Measurements from ENCODE around the gene BACH2. TPM values are rescaled to one million over a fixed set of nuclear protein-coding genes. Genes with fewer than 3 reads are reported as not detected.

The BACH2 gene
- 0.35 and 0.60 TPM in 2 replicates for total RNA-seq (ENCODE audit: low replicate concordance)

GRCh38 chr6:90296341-90297114 lies at the start of gene BACH2:
Gene BACH2 (minus strand): TSS chr6:90296843. CDS start chr6:90008844, 287,999 bp downstream.

GRCh38 chr6:89894169-89894568 lies 402.5 kb downstream of the BACH2 start, which contains the start of gene GJA10:
Gene GJA10 (plus strand): TSS chr6:89894469. CDS start chr6:89894469, 0 bp downstream.

